Neural cell (in vitro differentiated cells): ENCODE results near the gene OR2A42. TPM values are rescaled to one million over a fixed set of nuclear protein-coding genes. Genes with fewer than 3 reads are reported as not detected.
"Not testable (repeated sequence)": the region's sequence is repeated elsewhere in the genome, so short reads cannot be mapped to it uniquely, and the experiment has no call there.

Experiments used
- H2AFZ ChIP-seq: fragments of 200-600, 300-800 bp; sonication (generic), shearing (Covaris generic); 2 replicates; pipeline ENCODE4 v1.6.0; 2014; ENCODE audit warnings: low read depth, mild to moderate bottlenecking, antibody characterized with exemption, low read length, moderate library complexity
- H3F3A ChIP-seq: fragments of 200-600 bp; shearing (Covaris generic); 2 replicates; pipeline ENCODE4 v1.6.1; 2016; ENCODE audit warnings: mild to moderate bottlenecking, moderate library complexity, mixed read lengths, antibody characterized with exemption, low read length; ENCODE audit not compliant: insufficient read depth, poor library complexity, severe bottlenecking
- H3K27ac ChIP-seq: fragments of 200-600, 300-800 bp; sonication (generic), shearing (Covaris generic); 2 replicates; pipeline ENCODE4 v1.5.1; 2014; ENCODE audit warnings: mild to moderate bottlenecking, low read length, moderate library complexity
- H3K27me3 ChIP-seq: fragments of 300-800, 200-600 bp; sonication (generic), shearing (Covaris generic); 2 replicates; pipeline ENCODE4 v1.6.0; 2014; ENCODE audit warnings: mild to moderate bottlenecking, low read depth, low read length, moderate library complexity; ENCODE audit not compliant: insufficient read depth
- H3K36me3 ChIP-seq: fragments of 300-800, 200-600 bp; sonication (generic), shearing (Covaris generic); 2 replicates; pipeline ENCODE4 v1.5.1; 2014; ENCODE audit warnings: mild to moderate bottlenecking, antibody characterized with exemption, low read length, moderate library complexity; ENCODE audit not compliant: insufficient read depth
- H3K4me2 ChIP-seq: fragments of 300-800, 200-600 bp; sonication (generic), shearing (Covaris generic); 2 replicates; pipeline ENCODE4 v1.6.0; 2014; ENCODE audit warnings: mild to moderate bottlenecking, low read length
- H3K4me3 ChIP-seq: fragments of 300-800, 200-600 bp; sonication (generic), shearing (Covaris generic); 2 replicates; pipeline ENCODE4 v1.5.1; 2014; ENCODE audit warnings: mild to moderate bottlenecking, low read length, moderate library complexity
- H3K79me2 ChIP-seq: fragments of 200-600 bp; shearing (Covaris generic); replicated peaks from 2 replicates; pipeline ENCODE4 v1.6.0; 2014; ENCODE audit warnings: mild to moderate bottlenecking, low read length, moderate library complexity; ENCODE audit not compliant: insufficient read depth
- H3K9ac ChIP-seq: fragments of 300-800, 200-600 bp; sonication (generic), shearing (Covaris generic); 2 replicates; pipeline ENCODE4 v1.6.1; 2016; ENCODE audit warnings: mild to moderate bottlenecking, low read length, mixed read lengths
- H3K9me2 ChIP-seq: fragments of 200-600 bp; shearing (Covaris generic); 2 replicates; pipeline ENCODE4 v1.6.1; 2016; ENCODE audit warnings: mild to moderate bottlenecking, low read length, mixed read lengths; ENCODE audit not compliant: insufficient read depth
- H3K9me3 ChIP-seq: fragments of 200-600, 300-800 bp; sonication (generic), shearing (Covaris generic); 2 replicates; pipeline ENCODE4 v1.6.1; 2016; ENCODE audit warnings: mild to moderate bottlenecking, mixed run types, low read length, moderate library complexity, mixed read lengths
- H4K20me1 ChIP-seq: fragments of 200-600 bp; shearing (Covaris generic); 2 replicates; pipeline ENCODE4 v1.6.1; 2016; ENCODE audit warnings: mild to moderate bottlenecking, mixed run types; ENCODE audit not compliant: insufficient read depth
- polyA minus RNA-seq: library from RNA; depleted of rRNA, polyadenylated mRNA; stranded (reverse); fragments of >200 nt; gene quantifications from 2 replicates; pipeline ENCODE4 v1.2.3, GENCODE V29; 2014
- polyA plus RNA-seq: library from polyadenylated mRNA; depleted of rRNA; stranded (reverse); fragments of >200 nt; gene quantifications from 2 replicates; pipeline ENCODE4 v1.2.3, GENCODE V29; 2014

OR2A42 gene, protein sequence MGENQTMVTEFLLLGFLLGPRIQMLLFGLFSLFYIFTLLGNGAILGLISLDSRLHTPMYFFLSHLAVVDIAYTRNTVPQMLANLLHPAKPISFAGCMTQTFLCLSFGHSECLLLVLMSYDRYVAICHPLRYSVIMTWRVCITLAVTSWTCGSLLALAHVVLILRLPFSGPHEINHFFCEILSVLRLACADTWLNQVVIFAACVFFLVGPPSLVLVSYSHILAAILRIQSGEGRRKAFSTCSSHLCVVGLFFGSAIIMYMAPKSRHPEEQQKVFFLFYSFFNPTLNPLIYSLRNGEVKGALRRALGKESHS
- not detected in 2 replicates for polyA plus RNA-seq
- not detected in 2 replicates for polyA minus RNA-seq

DNA sequence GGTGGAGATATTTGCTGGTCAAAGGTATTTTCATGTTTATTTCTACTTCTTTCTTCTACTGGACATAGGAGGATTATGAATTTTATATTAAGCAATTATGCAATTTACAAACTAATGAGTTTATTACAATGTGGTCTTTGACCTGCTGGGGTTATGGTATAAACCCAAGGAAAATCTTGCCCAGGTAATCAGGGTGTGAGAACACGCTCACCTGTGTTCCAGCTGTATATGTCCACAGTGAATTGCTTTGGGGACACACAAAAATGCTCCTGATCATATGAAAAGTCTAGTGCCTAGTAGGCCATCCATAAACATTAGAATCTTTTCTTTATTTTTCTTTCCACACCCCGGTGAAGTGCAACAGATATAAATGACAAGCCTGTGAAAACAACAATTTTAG is at the start of gene OR2A42:
OR2A42 (minus strand) TSS at position 241 of the 400 bp plus-strand sequence. CDS start 6,762 bp downstream, outside the sequence.
- not testable (repeated sequence) for H3K27me3 ChIP-seq, H3K36me3 ChIP-seq, H3K79me2 ChIP-seq, H3K27ac ChIP-seq, H3K9me2 ChIP-seq, H3K4me3 ChIP-seq, H3K9ac ChIP-seq, H4K20me1 ChIP-seq, H3K9me3 ChIP-seq, H3F3A ChIP-seq, H3K4me2 ChIP-seq, H2AFZ ChIP-seq

DNA sequence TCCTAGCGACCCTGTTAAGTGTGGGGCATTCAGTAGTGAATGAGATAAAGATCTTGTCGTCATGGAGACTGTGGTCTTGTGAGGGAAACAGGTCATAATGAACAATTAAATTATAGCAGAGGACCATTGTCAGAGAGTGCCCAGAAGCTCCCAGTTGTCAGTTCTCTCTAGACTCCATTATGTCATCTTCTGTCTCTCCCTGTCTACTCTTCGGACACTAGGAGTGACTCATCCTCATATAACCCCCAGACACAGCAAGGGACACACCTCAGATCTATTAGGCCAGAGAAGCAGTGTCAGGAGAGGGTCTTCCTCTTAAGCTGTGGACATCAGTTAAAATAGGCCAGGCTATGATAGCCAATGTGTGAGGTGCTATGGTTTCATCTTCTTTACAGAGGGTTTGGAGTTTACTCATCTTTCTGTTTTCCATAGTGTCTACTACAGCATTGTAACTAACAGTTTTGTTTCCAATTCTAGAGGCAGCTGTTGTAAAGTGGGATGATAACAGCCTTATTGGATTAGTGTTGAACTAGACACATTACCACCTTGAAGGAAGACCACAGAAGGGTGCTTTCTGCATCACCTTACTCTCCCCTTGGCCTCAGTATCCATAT is 47.9 kb upstream of the OR2A42 start:
- not testable (repeated sequence) for H4K20me1 ChIP-seq, H3K9ac ChIP-seq, H3K4me3 ChIP-seq, H3K4me2 ChIP-seq, H3F3A ChIP-seq, H3K79me2 ChIP-seq, H3K9me3 ChIP-seq, H3K27ac ChIP-seq, H3K27me3 ChIP-seq, H2AFZ ChIP-seq, H3K36me3 ChIP-seq, H3K9me2 ChIP-seq

DNA sequence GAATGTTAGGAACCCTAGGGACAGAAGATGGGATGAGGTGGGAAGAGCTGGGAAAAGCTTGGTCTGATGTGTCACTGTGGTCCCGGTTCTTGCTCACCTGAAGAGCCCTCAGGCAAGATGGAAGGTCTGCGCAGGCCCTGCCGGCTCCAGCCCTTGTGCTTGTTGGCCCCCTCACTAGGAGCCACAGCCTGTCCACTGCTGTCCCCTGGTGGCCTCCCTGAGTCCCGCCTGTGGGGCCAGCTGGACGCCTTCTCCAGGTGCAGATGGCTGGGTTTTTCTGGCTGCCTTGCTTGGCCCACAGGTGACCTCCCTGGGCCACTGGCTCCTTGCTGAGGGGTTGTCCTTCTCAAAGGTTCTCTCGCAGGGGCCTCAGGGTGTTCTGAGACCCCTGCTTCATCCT is 44.3 kb upstream of the OR2A42 start:
- not testable (repeated sequence) for H3K36me3 ChIP-seq, H3K27me3 ChIP-seq, H2AFZ ChIP-seq, H3K79me2 ChIP-seq, H3K9ac ChIP-seq, H3F3A ChIP-seq, H4K20me1 ChIP-seq, H3K9me3 ChIP-seq, H3K27ac ChIP-seq, H3K4me2 ChIP-seq, H3K4me3 ChIP-seq, H3K9me2 ChIP-seq

DNA sequence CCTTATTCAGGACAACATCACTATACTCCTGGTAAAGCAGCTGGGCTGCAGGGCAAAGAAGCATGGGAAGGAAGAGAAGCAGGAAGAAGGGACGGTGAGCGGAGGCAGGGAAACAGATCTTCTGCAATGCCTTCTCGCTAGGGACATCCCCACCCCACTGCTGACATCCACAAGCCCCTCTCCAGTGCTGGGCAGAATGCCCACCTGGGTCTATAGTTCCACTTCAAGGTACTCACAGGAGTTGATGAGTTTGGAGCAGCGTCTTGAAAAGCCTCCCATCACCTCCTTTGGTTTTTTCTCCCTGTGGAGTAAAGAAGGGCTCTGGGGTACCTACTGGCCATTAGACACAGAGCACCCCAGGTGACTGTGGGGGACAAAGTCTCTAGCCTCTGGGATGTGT is 43.1 kb upstream of the OR2A42 start:
- H3K27me3 ChIP-seq, H2AFZ ChIP-seq, H3K9ac ChIP-seq, H3K27ac ChIP-seq, H3K4me3 ChIP-seq, H3F3A ChIP-seq, H4K20me1 ChIP-seq, H3K36me3 ChIP-seq, H3K9me2 ChIP-seq, H3K9me3 ChIP-seq, H3K4me2 ChIP-seq, H3K79me2 ChIP-seq: not testable (repeated sequence)

DNA sequence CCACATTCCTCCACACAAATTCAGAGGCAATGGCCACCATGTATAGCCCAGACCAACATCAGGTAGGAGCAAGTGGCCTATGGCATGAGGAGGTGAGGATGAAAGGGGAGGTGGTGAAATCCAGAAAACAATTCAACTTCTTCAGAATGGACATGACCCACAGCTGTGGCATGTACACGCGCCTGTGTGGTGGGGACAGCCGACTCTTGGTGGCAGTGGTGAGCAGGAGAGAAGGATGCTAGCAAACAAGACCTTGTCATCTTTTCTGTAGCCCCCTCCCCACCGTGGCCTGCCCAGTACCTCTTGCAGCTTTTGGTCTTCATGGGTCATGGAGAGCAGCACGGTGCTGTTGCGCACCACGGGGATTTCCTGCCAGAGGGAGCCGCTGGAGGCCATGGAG is 42.6 kb upstream of the OR2A42 start:
- H3K79me2 ChIP-seq, H3K36me3 ChIP-seq: not testable (repeated sequence)

DNA sequence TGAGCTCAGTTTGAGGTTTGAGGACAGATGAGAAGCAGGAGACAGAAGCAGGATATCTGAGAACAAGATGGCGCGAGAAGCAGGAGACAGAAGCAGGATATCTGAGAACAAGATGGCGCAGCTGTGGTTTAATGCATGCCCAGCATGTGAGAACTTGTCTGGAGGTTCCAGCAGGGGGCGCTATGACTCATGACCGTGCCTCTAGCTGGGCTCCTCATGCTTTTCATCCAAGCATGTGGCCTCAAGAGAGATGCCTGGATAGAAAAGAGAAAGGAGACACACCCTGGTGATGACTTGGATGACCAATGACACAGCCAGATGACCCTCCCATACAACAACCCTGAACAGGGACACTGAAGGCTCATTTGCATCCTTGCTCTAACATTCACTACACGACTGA is 40.6 kb upstream of the OR2A42 start:
- not testable (repeated sequence) for H3K27ac ChIP-seq, H4K20me1 ChIP-seq, H2AFZ ChIP-seq, H3K4me3 ChIP-seq, H3K79me2 ChIP-seq, H3K9me2 ChIP-seq, H3K36me3 ChIP-seq, H3K27me3 ChIP-seq, H3K9ac ChIP-seq, H3K9me3 ChIP-seq, H3K4me2 ChIP-seq, H3F3A ChIP-seq

More for the DNA sequence above, 42.6 kb upstream of the OR2A42 start:
- H3K4me2 ChIP-seq, H2AFZ ChIP-seq, H4K20me1 ChIP-seq, H3K9ac ChIP-seq, H3K9me3 ChIP-seq, H3F3A ChIP-seq, H3K4me3 ChIP-seq, H3K27me3 ChIP-seq, H3K9me2 ChIP-seq, H3K27ac ChIP-seq: not testable (repeated sequence)

DNA sequence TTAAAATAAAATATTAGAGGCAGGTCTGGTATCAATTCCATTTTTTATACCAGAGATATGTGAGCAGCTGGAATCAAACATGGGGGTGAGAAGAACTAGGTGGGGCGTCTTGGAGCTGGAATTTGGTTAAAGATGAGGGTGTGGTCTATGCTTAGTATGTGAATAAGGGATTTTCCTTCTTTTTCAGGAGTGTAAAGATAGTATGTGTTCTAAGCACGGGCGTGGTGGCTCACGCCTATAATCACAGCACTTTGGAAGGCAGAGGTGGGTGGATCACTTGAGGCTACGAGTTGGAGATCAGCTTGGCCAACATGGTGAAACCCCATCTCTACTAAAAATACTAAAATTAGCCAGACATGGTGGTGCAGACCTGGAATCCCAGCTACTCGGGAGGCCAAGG is 35.9 kb upstream of the OR2A42 start:
- H3F3A ChIP-seq, H3K36me3 ChIP-seq, H3K9me3 ChIP-seq, H4K20me1 ChIP-seq, H3K4me3 ChIP-seq, H2AFZ ChIP-seq, H3K9me2 ChIP-seq, H3K27ac ChIP-seq, H3K79me2 ChIP-seq, H3K4me2 ChIP-seq, H3K27me3 ChIP-seq, H3K9ac ChIP-seq: not testable (repeated sequence)

DNA sequence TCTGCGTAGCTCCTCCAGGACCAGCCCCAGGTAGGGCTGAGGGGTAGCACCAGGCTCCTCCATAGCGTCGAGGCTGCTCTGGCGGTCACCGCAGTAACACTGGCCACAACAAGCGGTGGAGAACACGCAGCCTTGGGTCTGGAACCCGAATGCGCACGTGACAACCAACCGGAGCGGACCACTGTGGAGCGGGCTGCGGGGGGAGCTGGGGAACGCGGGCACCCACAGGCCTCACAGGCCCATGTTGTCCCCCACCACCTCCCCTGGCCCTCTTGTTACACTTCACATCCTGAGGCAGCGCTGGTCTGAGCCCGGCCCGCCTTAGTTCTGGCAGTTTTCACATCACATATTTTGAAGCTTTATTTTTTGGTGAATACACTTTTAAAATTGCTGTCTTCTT is 29.8 kb upstream of the OR2A42 start, which contains the start of gene CTAGE8:
CTAGE8 (minus strand) TSS at position 101 of the 400 bp plus-strand sequence; CDS start at position 63, 38 bp downstream.
- H3K27me3 ChIP-seq, H3K4me2 ChIP-seq, H3K9ac ChIP-seq, H3K9me3 ChIP-seq, H3K27ac ChIP-seq, H4K20me1 ChIP-seq, H3K4me3 ChIP-seq, H3K9me2 ChIP-seq, H2AFZ ChIP-seq, H3K79me2 ChIP-seq, H3K36me3 ChIP-seq, H3F3A ChIP-seq: not testable (repeated sequence)
